ES-I3 (cell line): ENCODE measurements around the gene RAB7A.

Source experiments
- H3K36me3 ChIP-seq: 2 replicates; pipeline ENCODE4 v1.6.1; 2013; ENCODE audit warnings: mild to moderate bottlenecking, low read length, control low read depth, moderate library complexity; ENCODE audit not compliant: insufficient read depth
- H3K4me1 ChIP-seq: 2 replicates; pipeline ENCODE4 v1.6.1; 2013; ENCODE audit warnings: mild to moderate bottlenecking, control low read depth, low read length; ENCODE audit not compliant: insufficient read depth
- H3K9ac ChIP-seq: 2 replicates; pipeline ENCODE4 v1.6.1; 2013; ENCODE audit warnings: low read depth, mild to moderate bottlenecking, low read length, moderate library complexity
- H3K9me3 ChIP-seq: 2 replicates; pipeline ENCODE4 v1.6.1; 2013; ENCODE audit warnings: mild to moderate bottlenecking, low read length, moderate library complexity; ENCODE audit not compliant: control insufficient read depth, insufficient read depth

Gene RAB7A

DNA sequence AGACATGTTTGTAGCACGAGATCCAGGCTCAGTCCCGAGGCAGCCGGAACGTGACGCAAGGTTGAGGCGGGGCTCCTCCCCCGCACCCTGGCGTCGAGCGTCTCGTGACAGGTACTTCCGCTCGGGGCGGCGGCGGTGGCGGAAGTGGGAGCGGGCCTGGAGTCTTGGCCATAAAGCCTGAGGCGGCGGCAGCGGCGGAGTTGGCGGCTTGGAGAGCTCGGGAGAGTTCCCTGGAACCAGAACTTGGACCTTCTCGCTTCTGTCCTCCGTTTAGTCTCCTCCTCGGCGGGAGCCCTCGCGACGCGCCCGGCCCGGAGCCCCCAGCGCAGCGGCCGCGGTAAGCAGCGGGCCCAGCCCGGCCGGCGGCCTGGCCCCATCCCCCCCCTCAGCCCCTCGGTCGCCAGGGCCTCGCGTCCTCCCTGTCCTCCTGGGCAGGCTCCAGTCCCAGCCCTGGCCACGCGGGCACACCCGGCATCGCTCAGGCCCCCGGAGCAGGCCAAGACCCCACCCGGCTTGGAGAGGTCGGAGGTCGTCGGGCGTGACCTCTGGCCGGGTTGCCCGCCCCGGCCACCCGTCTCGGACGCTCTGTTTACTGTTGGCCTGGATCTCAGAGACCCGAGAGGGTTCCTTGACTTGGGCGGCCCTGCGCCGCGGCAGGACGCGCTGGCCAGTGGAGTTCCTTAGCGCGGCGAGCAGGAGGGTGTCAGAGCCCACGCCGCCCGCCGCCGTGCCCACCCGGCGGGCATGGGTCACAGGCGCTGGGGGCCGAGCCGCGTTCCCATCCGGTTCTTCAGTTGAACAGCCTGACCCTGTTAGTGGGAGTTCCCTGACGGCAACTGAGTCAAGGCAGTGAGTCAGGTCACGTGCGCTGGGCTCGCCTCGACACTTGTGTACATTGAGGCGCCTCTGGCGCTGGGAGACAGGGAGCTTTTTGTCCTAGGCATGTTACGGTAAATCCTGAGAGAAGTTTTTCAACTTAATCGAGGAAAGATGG lies at the start of gene RAB7A:
Gene RAB7A, plus strand, starts transcription at position 161 of the 994 bp plus-strand sequence. CDS start 69,185 bp downstream, outside the sequence.
- peak within 1 kb of the TSS; percentile 94 for H3K9ac ChIP-seq
- no peaks in the 10 kb centered on the region for H3K9me3 ChIP-seq
- no peaks in the 10 kb centered on the region for H3K36me3 ChIP-seq
- H3K4me1 ChIP-seq: peaks cover 36% of the 10 kb centered on the region

GRCh38 chr3:128679338-128679737 lies 46.6 kb upstream of the RAB7A start:
- H3K4me1 ChIP-seq: peaks cover 7% of the 10 kb centered on the region; the same call in 1 of the 2 replicates
- H3K36me3 ChIP-seq: no peaks in the 10 kb centered on the region
- H3K9me3 ChIP-seq: no peaks in the 10 kb centered on the region
- no peak overlapping the region for H3K9ac ChIP-seq

DNA sequence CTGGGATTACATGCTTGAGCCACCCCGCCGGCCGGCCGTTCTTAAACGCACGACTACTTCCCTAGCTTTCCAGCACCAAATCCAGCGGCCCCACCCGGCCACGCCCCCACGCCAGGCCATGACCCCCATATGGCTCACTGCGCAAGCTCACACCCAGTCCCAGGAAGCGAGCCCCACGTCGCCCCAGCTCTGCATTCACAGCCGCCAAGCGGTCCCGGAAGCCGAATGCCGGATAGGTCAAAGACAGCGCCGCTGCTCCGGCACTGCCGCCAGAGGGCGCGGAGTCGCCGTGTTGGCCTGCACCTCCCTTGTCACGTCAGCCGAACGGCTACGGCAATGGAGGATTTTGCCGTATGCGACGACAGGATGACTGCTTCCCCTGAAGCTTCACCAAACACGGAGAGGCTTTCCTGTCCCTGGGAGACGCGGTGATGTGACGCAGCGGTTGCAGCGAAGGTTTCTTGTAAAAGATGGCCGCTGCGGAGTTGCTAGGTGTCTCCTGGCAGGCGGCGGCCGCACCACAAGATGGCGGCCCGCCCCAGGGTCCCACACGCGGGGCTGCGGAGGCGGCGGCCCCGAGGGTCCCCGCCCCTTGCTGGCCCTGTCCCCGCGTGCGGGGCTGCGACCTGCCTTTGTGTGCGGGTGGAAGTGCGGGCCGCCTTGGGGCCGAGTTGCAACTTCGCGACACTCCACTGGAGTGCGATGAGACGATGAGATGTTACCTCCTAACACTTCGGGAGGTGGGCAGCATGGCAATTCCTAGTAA lies 45.2 kb upstream of the RAB7A start:
- Histone ChIP-seq H3K4me1 (peaks cover 7% of the 10 kb centered on the region; the same call in 1 of the 2 replicates), H3K9me3 (no peaks in the 10 kb centered on the region), H3K36me3 (no peaks in the 10 kb centered on the region), H3K9ac (peak overlapping the region; percentile 52)

GRCh38 chr3:128681369-128681829 lies 44.6 kb upstream of the RAB7A start:
- Histone ChIP-seq H3K9ac (peak overlapping the region; percentile 52), H3K36me3 (no peaks in the 10 kb centered on the region), H3K4me1 (peaks cover 4% of the 10 kb centered on the region; the same call in 1 of the 2 replicates), H3K9me3 (no peaks in the 10 kb centered on the region)

DNA sequence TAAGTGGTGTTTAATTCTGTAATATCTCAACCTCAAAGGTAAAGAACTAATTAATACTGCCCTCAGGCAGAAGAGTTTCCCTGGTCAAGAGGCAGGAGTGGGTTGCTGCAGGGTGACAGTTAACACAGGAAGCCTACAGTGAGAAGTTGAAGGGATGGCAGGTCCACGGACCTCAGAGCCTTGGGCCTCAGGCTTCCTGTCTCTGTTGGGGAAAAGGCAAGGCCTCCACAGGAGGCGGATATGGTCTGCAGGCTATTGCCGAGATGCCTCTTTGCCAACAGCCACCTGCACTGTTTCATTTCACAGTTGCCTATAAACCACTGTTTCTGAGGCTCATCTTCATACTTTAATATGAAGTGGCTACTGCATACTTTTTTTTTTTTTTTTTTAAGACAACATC lies 42.0 kb upstream of the RAB7A start:
- Histone ChIP-seq H3K4me1 (peaks cover 4% of the 10 kb centered on the region; the same call in 1 of the 2 replicates), H3K36me3 (no peaks in the 10 kb centered on the region), H3K9me3 (no peaks in the 10 kb centered on the region), H3K9ac (no peak overlapping the region)

GRCh38 chr3:128684986-128685726 lies 40.8 kb upstream of the RAB7A start:
- no peaks in the 10 kb centered on the region for H3K9me3 ChIP-seq
- no peaks in the 10 kb centered on the region for H3K36me3 ChIP-seq
- H3K4me1 ChIP-seq: peaks cover 4% of the 10 kb centered on the region; the same call in 1 of the 2 replicates
- H3K9ac ChIP-seq: no peak overlapping the region

DNA sequence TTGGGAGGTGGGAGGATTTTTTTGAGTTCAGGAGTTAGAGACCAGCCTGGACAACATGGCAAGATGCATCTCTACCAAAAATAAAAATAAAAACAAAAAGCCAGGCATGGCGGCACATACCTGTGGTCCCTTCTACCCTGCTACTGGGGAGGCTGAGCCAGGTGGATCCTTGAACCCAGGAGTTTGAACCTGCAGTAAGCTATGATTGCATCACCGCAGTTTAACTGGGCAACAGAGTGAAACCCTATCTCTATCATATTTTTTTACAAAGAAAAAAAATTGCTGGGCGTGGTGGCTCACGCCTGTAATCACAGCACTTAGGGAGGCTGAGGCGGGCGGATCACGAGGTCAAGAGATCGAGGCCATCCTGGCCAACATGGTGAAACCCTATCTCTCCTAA lies 39.5 kb upstream of the RAB7A start:
- Histone ChIP-seq H3K9me3 (no peaks in the 10 kb centered on the region), H3K36me3 (no peaks in the 10 kb centered on the region), H3K4me1 (peaks cover 4% of the 10 kb centered on the region; the same call in 1 of the 2 replicates), H3K9ac (no peak overlapping the region)

DNA sequence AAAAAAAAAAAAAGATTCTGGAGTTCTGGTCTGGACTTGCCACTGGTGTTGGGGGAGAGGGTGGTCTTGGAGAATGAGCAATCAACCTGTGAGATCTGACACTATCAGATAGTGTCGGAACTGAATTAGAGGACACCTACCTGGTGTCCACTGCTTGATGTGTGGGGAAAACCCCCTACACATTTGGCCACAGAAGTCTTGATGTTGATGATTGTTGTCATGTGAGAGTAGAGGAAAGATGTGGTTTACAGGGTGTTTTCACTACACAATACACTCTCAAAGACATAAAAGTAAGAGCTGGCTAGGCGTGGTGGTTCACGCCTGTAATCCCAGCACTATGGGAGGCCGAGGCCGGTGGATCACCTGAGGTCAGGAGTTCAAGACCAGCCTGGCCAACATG lies 36.9 kb upstream of the RAB7A start:
- H3K9ac ChIP-seq: no peak overlapping the region
- no peaks in the 10 kb centered on the region for H3K36me3 ChIP-seq
- H3K4me1 ChIP-seq: no peaks in the 10 kb centered on the region

GRCh38 chr3:128693696-128694095 lies 32.3 kb upstream of the RAB7A start:
- Histone ChIP-seq H3K9ac (no peak overlapping the region), H3K9me3 (no peaks in the 10 kb centered on the region), H3K4me1 (no peaks in the 10 kb centered on the region), H3K36me3 (no peaks in the 10 kb centered on the region)

More for the DNA sequence above, 36.9 kb upstream of the RAB7A start:
- H3K9me3 ChIP-seq: no peaks in the 10 kb centered on the region

DNA sequence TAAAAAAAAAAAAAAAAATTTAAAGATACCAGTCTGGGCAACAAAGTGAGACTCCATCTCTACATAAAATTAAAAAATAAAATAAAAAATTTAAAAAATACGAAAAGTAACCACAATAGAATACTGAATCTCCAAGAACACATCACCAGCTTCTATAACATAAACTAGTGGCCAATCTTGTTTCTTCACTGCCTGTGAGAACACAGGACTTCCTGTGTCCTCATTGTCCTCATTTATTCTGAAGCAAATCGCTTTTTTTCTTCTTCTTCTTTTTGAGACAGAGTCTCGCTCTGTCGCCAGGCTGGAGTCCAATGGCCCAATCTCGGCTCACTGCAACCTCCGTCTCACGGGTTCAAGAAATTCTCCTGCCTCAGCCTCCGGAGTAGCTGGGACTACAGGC lies 28.6 kb upstream of the RAB7A start:
- Histone ChIP-seq H3K9me3 (no peaks in the 10 kb centered on the region), H3K4me1 (no peaks in the 10 kb centered on the region), H3K9ac (no peak overlapping the region), H3K36me3 (no peaks in the 10 kb centered on the region)

DNA sequence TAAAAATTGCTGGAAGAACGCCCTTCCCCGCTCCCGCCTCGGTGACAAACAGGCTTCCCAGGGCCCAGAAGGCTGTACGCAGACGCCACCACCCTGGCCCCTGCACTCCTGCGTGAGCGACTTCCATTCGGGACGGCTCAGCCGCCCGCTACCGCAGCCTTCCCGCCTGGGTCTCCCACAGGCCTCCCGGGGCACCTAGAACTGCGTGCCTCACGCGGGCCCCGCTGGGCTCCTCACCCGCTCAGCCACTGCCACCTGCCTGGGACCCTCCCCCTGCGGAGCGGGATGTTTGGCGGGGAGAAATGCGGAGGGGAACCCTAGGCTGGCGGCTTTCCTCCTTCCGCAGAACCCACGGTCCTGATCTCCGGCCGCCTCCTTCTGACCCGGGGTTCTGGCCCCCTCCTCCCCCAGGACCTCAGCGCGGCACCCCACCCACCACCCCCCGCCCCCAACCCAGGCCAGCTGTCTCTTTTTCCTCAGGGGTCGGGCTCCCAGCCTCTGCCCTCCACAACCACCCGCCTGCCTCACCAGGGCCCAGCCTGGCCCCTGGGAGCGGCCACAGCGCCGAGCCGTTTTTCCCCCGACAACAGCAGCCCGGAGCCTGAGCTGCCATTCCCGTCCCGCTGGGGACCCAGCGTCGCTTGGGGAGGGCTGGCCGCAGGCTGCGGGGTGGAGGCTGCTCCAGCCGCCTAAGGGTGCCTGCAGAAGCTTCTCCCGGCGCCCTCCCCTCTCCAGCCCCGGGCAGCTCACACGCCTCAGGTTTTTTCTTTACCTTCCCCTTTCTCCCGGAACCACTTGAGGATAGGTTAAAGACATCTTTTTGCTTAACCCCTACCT lies 27.6 kb upstream of the RAB7A start:
- no peaks in the 10 kb centered on the region for H3K4me1 ChIP-seq
- peak overlapping the region; percentile 64 for H3K9ac ChIP-seq
- no peaks in the 10 kb centered on the region for H3K36me3 ChIP-seq
- H3K9me3 ChIP-seq: no peaks in the 10 kb centered on the region

DNA sequence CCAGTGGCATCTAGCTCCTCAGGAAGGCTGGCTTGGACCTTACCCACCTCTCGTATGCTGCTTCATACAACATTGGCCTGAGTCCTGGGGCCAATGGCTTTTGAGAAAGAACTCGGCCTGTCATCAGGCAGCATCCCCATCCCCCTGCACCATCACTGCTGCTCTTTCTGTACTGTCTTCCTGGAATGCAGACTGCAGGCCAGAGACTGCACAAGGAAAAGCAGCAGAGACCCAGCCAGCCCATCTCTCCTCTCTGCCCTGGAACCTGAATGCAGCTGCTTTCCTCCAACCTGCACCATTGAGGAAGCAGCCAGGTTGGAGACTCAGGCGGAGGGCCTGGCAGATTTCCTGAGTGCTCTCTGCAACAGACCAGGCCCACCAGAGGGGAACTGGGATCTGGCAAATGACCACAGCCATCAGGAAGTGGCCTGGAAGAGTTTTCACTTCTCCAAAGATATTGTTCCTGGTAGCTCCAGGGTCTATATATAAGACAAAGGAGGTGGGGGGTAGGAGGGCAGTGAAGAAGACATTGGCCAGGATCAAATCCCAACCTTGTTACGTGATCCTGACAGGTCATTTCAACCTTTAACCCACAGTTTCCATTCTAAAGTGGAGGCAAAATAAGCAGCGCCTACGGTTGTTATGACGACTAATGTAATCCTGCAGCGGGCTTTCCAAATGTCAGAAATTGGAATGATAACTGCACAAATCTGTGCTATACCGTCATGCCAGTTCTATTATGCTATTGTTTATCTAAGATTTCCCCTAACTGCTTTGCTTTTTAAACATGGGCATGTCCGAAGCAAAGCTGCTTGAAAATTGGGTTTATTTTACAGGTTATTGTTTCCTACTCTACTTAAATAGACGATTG lies 24.4 kb upstream of the RAB7A start:
- Histone ChIP-seq H3K36me3 (no peaks in the 10 kb centered on the region), H3K9ac (no peak overlapping the region), H3K9me3 (no peaks in the 10 kb centered on the region), H3K4me1 (no peaks in the 10 kb centered on the region)
